Embryonic facial prominence (tissue), 1 donor: ENCODE results near the gene TASOR.

Experiments used
- DNase-seq: peaks from one replicate; pipeline ENCODE4 v3.0.0-alpha.2; 2016; ENCODE audit errors: extremely low spot score

The TASOR gene

DNA sequence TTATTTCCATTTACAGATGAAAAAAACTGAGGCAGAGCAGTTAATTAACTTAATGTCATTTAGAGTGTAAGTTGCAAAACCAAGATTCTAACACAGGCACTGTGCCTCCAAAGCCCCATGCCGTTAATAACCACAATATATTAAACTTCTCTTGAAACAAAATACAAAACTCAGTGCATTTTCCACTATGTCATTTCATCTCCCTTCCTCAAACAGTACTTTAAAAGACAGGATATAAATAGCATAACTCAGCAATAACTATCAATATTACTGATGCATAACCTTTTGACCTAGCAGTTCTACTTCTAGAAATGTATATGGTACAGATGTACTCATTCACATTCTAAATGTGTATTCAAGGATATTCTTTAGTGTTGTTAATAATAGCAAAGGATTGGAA lies 5.1 kb upstream of the TASOR start:
- DNase-seq: no peak

GRCh38 chr3:56684029-56684428 lies 964 bp upstream of the TASOR start:
- DNase-seq: no peak

DNA sequence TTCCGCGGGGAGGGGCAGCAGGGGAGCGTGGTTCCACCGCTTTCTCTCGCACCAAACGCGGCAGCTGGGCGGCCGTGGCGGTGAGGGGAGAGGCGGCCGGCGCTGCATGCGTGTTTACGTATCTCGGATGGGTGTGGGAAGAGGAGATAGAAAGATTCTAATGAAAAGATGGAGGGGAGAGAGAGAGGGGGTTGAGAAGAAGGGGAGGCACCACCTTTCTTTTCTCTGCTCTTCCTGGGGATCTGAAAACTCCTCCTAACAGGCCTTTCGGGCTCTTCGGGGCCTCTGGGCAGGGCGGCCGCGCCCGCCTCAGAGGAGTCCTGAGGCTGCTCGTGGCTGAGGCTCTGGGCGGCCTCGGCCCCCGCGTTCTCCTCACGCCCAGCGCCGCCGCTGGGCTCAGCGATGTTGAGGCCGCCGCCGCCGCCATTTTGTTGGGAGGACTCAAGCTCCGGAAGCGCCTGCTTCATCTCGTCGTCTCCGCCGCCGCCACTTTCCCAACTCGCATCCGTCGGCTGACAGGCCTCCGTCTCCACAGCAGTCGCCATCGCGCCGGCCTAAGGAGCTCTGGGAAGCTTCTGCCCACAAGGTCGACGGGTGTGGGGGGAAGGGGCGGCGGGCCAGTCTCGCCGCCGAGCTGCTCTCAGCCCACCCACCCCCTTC lies 473 bp downstream of the TASOR start:
- peak; percentile 55 for DNase-seq

- DNase-seq: no peak
Observed at GRCh38 chr3:56681984-56682461, 1.0 kb downstream of the TASOR start.

GRCh38 chr3:56680054-56680580 lies 2.9 kb downstream of the TASOR start:
- no peak for DNase-seq

DNA sequence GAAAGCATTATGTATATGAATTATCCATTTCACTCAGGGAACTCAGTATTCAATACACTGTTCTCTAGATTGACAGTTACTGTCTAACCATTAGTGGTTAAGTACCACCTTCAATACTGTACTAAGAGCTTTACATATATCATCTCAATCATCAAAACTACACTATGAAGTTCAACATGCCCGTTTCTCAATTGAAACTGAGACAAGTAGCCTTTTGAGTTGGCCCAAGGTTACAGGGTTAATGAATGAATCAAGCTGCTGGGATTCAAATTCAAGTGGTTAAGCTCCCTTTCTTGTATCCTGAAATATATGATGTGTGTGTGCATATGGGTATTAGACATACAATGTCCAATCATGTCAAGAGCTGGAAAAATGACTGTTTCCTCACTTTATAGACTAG lies 5.8 kb downstream of the TASOR start:
- DNase-seq: no peak

GRCh38 chr3:56673781-56674457 lies 9.1 kb downstream of the TASOR start:
- no peak for DNase-seq

DNA sequence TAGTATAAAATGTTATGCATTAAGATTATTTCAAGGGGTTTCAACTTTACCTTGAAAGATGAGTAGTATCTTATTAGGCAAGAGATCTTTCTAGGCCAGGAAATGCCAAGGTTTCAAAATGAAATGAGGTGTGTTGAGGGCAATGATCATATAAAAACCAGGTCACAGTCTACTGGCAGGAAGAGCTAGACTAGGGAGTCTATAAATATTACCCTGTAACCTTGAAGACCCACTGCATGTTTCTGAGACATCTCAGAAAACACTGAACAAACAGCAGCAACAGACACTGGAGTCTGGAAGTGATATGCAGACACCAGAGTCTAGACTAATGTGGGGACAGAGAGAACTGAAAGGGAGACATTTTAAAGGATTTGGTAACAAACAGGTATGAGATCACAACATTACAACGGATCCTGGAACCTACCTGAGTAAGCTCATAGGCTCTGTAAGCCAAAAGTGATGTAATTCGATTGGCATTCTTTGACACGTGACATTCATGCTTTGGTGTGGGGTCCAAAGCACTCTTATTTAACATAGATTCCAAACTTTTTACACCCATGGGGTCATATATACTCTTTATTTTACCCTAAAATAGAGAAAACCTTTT lies 15.0 kb downstream of the TASOR start:
- DNase-seq: no peak

DNA sequence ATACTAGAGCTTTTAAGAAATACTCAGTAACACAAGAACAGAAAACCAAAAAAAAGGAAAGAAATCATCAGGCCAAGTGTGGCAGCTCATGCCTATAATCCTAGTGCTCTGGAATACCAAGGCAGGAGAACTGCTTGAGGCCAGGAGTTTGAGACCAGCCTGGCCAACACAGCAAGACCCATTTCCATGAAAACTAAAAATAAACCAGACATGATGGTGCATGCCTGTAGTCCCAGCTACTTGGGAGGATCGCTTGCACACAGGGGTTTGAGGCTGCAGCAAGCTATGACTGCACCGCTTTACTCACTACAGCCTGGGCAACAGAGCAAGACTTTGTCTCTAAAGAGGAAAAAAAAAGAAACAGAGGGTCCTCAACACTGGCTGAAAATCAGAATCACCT lies 18.2 kb downstream of the TASOR start:
- no peak for DNase-seq

DNA sequence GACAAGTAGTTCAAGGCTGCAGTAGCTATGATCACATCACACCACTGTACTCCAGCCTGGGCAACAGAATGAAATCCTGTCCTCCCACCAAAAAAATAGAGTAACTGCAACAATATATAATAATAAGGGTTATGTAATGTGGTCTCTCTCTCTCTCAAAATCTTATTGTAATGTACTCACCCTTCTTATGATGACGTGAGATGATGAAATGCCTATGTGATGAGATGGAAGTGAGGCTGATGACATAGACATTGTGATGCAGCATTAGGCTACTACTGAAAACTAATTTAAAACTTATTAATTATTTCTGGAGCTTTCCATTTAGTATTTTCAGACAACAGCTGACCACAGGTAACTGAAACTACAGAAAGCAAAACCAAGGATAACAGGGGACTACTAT lies 27.4 kb downstream of the TASOR start:
- no peak for DNase-seq

DNA sequence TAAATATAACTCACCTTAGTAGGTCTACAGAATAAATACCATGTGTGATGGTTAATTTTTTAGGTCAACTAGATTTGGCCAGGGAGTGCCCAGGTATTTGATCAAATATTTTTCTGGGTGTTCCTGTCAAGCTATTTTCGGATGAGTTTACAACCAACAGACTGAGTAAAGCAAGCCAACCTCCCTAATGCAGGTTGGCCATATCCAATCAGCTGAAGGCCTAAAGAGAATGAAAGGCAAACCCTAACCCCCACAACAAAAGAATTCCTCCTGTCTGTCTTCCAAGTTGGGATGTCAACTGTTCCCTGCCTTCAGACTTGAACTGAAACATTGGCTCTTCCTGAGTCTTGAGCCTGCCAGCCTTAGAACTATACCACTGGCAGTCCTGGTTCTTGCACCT lies 28.6 kb downstream of the TASOR start:
- DNase-seq: no peak

DNA sequence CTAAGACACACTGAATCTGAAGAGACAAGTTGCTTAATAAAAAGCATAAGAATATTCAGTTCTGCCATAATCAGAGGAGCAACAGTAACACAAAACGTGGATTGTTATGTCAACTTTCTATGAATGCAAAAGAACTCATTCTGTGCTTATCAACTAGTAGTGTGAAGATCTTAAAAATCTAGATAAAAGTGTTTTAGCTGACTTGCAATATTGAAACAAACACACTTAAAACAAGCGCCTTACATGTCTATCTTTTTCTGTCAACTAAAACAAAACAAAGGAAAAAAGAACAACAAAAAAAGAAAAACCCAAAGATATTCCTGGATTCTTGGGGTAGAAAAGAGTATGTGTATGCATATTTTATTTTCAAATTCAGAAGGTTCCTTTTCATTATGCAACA lies 37.7 kb downstream of the TASOR start:
- no peak for DNase-seq

DNA sequence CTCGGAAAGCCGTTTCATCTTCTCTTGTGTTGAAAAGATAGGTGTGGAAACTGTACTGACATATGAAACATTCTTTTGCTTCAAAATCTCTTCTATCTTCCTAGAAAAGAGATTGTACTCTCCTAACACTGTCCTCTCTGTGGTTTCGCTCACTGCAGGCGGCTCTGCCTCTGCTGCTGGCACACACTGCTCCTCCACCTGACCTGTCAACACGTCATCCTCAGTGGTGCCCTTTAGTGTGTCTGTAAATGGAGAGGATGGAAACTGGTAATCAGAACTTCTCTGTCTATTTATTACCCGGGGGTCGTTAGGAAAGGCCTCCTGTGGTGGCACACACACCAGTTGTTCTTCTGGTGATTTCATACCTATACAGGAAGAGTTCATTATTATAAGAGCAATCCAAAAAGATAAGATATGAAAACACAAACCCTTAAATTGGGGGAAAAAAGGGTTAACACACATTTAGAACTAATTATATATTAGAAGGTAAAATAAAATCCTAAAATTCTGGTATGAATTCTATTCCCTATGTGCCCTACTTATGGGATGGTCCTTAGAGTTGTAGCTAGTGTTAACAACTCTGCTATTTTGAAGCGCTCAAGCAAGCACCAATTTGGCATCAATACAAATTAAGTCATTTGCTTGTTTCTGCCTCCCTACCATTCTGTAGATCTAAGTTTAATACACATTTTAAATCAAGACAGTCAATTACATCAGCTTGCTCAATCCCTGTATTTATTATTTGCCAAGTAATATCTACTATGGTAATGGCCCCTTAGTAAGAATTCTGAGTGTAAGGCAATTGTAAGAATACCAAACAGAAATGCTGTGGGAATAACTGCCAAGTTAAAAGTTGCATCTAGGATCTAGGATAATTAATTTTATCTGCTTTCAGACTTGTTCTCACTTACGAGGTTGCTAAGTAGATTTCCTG lies 49.2 kb downstream of the TASOR start:
- no peak for DNase-seq
